ENCODE data around the gene SERTAD3.

SERTAD3 gene

DNA sequence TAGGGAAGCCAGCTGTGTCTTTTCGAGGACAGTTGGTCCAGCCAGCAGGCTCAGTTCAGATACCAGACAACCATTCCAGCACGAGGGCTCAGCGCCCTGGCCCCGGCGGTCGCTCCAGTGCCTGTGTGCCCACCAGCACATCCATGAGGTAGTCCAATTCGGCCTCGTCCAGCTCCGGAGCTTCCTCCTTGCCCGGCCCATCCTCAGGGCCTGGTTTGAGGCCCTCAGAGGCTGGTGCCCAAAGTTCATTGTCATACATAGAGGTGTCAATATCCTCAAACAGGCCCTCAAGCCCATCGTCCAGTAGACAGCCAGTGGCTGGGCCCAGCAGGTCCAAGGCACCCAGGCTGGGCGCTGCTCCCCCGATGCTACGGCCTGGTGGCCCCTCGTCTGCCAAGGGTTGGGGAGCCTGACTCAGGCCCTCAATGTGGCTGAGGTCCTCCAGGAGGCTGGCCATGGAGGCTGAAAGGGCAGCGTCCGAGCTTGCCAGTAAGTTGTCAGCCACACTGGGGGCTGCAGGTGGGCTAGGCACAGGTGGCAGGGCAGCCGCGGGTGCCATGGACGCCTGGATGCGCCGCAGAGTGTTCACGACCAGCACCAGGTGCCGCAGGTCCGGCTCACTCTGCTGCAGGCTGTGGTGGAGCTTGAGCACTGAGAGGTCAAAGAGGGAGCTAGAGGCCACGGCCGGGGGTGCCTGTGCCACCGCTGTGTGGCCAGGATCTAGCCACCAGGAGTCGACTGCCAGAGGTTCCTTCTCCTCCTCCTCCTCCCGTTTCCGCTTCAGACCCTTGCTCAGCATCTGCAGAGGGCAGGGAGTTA is 21.2 kb downstream of the SERTAD3 start:
- H3K4me3 ChIP-seq, result peak overlapping the region; percentile 43
- no peak for DNase-seq (ENCODE audit: low spot score)
- H3K27ac ChIP-seq, result peak overlapping the region; percentile 54 to 100
- TF ChIP-seq, protein P1, sequence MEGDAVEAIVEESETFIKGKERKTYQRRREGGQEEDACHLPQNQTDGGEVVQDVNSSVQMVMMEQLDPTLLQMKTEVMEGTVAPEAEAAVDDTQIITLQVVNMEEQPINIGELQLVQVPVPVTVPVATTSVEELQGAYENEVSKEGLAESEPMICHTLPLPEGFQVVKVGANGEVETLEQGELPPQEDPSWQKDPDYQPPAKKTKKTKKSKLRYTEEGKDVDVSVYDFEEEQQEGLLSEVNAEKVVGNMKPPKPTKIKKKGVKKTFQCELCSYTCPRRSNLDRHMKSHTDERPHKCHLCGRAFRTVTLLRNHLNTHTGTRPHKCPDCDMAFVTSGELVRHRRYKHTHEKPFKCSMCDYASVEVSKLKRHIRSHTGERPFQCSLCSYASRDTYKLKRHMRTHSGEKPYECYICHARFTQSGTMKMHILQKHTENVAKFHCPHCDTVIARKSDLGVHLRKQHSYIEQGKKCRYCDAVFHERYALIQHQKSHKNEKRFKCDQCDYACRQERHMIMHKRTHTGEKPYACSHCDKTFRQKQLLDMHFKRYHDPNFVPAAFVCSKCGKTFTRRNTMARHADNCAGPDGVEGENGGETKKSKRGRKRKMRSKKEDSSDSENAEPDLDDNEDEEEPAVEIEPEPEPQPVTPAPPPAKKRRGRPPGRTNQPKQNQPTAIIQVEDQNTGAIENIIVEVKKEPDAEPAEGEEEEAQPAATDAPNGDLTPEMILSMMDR (IDR thresholded peaks at IDR 0.05), result no peak

DNA sequence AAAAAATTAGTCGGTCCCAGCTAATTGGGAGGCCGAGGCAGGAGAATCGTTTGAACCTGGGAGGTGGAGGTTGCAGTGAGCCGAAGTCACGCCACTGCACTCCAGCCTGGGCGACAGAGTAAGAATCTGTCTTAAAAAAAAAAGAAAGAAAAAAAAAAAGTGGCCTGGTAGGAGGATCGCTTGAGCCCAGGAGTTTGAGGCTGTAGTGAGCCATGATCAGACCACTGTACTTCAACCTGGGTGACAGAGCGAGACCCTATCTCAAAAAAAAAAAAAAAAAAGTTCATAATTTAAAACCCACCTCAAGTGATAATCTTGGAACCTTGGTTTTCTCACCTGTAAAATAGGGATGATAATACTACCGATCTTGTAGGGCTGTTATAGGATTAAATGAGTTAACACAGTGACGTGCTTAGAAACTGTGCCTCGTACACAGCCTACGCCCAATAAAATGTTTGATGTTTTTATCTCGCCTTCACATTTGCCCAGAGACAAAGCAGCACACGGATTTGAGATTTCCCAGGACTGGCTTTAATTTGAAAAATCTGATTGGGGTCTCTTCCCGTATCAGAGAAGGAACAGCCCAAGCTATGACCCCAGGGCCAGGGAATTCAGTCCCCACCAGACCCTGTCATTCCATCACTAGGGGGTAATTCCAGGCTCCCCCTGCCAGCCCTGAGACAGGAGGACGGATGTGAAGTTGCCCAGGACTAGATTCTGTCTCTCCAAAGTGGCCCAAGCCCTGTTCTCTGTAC is 22.0 kb downstream of the SERTAD3 start:
- H3K4me3 ChIP-seq, result peak overlapping the region; percentile 72
- no peak for DNase-seq (ENCODE audit: low spot score)
- peak overlapping the region; percentile 98 to 100 for H3K27ac ChIP-seq
- TF ChIP-seq, protein P1 (IDR thresholded peaks at IDR 0.05), result no peak

DNA sequence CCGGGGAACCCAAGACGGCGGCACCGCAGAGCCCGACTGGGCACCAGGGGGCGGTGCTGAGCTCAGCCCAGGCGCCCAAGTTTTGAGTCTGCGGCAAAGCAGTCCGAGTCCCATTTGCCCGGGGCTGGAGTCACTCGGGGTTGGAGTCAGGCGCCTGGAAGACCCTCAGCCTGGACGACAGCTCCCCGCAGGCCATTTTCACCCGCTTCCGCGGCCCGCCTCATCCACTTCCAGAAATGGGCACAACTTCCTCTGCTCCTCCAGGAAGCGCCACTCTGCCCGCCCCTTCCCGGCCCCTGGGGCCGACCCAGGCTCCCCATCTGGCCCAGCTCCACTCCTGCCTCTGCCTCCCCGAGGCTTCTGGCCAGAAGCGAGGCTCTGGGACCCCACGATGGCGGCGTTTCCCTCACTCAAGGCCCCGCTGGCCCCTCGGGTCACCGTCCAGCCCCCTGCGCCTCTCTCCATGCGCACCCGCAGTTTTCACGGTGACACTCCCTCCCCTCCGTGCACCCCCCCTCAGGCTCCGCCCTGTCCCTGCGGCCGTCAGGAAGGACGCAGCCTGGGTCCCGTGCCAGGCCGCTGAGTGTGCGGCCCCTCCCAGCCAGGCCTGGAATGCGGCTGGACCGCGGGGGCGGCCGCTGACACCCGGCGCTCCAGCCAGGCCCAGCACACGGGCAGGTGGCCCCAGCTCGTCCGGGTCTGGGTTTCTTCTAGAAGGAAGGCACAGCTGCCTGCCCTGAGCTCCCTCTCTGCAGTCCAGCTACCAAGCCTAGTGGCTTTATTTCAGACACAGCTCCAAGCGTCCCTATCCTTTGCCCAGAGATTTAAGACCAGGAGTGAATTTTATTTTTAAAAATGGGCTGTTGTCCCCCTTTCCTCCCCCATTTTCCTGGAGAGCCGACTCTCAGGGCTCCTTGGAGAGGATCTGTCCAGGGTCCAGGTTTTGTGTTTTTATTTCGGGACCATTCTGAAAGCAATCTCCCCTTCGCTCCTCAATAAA is 23.1 kb downstream of the SERTAD3 start:
- Histone ChIP-seq H3K4me3 (peak overlapping the region; percentile 72), H3K27ac (peak overlapping the region; percentile 98 to 100)
- DNase-seq (ENCODE audit: low spot score), result peak; percentile 97
- TF ChIP-seq, protein P1 (IDR thresholded peaks at IDR 0.05), result peak; percentile 86

DNA sequence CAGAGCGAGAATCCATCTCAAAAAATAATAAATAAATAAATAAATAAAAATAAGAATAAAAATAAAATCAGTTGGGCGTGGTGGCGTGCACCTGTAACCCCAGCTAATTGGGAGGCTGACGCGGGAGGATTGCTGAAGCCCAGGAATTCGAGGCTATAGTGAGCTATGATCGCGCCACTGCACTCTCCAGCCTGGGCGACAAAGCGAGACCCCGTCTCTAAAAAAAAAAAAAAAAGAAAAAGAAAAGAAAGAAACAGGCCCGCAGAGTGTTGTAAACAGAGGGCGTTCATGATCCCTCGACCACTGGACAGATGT is 23.7 kb downstream of the SERTAD3 start:
- DNase-seq (ENCODE audit: low spot score), result no peak
- H3K27ac ChIP-seq, result peak overlapping the region; percentile 98 to 100
- H3K4me3 ChIP-seq, result peak overlapping the region; percentile 72
- TF ChIP-seq, protein P1 (IDR thresholded peaks at IDR 0.05), result no peak

DNA sequence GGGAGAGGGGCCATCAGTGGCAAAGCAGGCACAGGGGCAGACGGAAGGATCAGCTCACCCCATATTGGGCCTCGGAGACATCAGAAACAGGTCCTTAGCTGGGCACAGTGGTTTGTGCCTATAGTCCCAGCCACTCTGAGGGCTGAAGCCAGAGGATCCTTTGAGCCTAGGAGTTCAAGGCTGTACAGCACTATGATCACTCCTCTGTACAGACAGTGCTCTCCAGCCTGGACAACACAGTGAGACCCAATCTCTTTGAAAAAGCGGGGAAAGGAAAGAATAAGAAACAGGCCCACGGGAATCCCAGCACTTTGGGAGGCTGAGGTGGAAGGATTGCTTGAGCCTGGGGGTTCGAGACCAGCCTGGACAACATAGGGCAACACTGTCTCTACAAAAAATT is 24.4 kb downstream of the SERTAD3 start:
- TF ChIP-seq, protein P1 (IDR thresholded peaks at IDR 0.05), result no peak
- no peak for DNase-seq (ENCODE audit: low spot score)
- no peak overlapping the region for H3K27ac ChIP-seq
- H3K4me3 ChIP-seq, result no peak overlapping the region

DNA sequence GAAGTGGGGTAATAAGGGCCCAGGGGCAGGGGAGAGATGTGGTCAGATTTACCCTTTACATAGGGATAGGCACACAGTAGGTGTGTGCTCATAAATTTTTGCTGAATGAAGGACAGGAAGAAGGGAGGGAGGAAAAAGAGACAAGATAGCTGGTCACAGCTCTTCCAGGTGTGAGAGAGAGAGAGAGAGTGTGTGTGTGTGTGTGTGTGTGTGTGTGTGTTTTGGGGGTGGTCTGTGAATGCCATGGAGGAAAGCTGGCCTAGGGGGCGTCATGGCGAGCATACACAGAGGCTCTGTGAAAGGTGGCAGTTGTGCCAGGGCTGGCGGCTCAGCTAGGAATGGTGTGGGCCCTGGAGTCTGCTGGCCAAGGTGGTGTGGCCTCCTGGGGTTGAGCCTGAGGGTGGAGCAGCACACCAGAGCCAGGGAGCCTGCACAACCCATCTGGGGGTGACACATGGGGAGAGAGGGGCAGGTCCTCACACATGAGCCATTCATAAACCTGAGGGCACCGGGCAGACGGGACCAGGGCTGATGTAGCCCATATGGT is 25.0 kb downstream of the SERTAD3 start:
- H3K27ac ChIP-seq, result no peak overlapping the region

More for the DNA sequence above, 25.0 kb downstream of the SERTAD3 start:
- DNase-seq (ENCODE audit: low spot score), result no peak
- TF ChIP-seq, protein P1 (IDR thresholded peaks at IDR 0.05), result no peak
- no peak overlapping the region for H3K4me3 ChIP-seq
